ENCODE measurements around the gene IRAK2. TPM values are rescaled to one million over a fixed set of nuclear protein-coding genes. Genes with fewer than 3 reads are reported as not detected.

Gene IRAK2
- total and polyA plus RNA-seq, 2 donors (not counting 3 experiments of a cell fraction or from before 2014, with no cell fraction given) = 7.9 to 10.0 TPM

DNA sequence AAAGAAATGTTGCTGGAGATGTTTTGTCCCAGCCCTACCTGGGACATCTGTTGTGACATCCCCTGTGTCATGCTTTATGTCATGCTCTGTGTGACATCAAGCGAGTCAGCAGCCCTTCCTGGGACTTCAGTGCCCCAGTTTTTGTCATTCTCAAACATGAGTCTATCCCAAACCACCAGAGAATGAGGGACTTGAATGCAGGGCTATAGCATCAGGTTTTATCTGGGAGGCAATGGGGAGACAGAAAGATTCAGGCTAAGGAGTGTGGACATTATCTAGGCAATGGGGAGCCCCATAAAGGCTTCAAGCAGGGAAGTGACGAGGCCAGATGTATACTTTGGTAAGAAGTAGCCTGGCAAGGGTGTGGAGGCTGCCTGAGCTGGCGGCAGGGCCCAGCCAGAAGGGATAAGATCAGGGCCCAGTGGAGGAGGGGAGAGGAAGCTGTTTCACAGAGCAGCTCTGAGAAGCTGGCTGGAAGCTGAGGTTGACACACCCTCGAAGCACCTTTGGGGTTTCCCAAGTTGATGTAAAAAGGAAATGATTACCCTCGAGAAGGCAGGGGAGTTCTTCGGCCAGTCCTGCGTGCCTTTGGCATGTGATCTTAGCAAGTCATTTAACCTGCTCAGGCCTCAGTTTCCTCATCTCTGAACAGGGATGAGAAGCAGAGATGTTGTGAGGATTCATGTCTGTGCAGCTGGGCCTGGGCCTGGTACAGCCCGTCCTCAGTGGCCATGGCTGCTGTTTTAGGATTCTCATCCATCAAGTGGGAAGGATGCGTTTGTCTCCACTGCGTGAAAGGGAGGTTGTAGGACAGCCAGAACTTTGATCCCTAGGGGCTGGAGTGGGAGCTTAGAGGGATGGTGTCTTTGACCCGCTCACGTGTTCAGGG is 34.3 kb downstream of the IRAK2 start:
- H3K4me3 ChIP-seq (replicated peaks in 1 of 3; ENCODE audit: insufficient read depth in 1 of 3, low read depth in 1 of 3, low read length in 3 of 3) = no peak overlapping the region
- H3K36me3 ChIP-seq (ENCODE audit: control insufficient read depth in 2 of 2, extremely low read depth in 1 of 2, insufficient read depth in 2 of 2, low read length in 2 of 2) = peaks cover 0 to 2% of the 10 kb centered on the region in 2 experiments
- peak overlapping the region; percentile 10 for H2AFZ ChIP-seq (ENCODE audit: low read depth, low read length)
- ChIA-PET POLR2A (no interaction called here), CTCF (interaction anchor here (0.9 kb wide), 2 partner anchors 14 to 34 kb away, joined by 3 to 4 read pairs; partner anchors contain the start of gene IRAK2)
- peak; percentile 87 for FAIRE-seq
- no peak overlapping the region for H3K9ac ChIP-seq (replicated peaks; ENCODE audit: extremely low read depth, insufficient read depth, low read length)
- peak; percentile 73 for DNase-seq (ENCODE audit: low read depth, low spot score)
- H3K9me3 ChIP-seq (replicated peaks; ENCODE audit: control insufficient read depth, insufficient read depth, low read length) = no peaks in the 10 kb centered on the region
- TF ChIP-seq, protein P1, sequence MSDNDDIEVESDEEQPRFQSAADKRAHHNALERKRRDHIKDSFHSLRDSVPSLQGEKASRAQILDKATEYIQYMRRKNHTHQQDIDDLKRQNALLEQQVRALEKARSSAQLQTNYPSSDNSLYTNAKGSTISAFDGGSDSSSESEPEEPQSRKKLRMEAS (IDR thresholded peaks at IDR 0.05; ENCODE audit: insufficient read depth, insufficient read length) = no peak
- TF ChIP-seq GATA2 (IDR thresholded peaks at IDR 0.05; ENCODE audit: insufficient read depth, insufficient read length, low read depth, low read length) = peak; percentile 80
- TF ChIP-seq, protein P2, sequence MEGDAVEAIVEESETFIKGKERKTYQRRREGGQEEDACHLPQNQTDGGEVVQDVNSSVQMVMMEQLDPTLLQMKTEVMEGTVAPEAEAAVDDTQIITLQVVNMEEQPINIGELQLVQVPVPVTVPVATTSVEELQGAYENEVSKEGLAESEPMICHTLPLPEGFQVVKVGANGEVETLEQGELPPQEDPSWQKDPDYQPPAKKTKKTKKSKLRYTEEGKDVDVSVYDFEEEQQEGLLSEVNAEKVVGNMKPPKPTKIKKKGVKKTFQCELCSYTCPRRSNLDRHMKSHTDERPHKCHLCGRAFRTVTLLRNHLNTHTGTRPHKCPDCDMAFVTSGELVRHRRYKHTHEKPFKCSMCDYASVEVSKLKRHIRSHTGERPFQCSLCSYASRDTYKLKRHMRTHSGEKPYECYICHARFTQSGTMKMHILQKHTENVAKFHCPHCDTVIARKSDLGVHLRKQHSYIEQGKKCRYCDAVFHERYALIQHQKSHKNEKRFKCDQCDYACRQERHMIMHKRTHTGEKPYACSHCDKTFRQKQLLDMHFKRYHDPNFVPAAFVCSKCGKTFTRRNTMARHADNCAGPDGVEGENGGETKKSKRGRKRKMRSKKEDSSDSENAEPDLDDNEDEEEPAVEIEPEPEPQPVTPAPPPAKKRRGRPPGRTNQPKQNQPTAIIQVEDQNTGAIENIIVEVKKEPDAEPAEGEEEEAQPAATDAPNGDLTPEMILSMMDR (IDR thresholded peaks at IDR 0.05; ENCODE audit: extremely low read depth in 1 of 2, insufficient read depth in 1 of 2, low read depth in 1 of 2, low read length in 2 of 2) = no peak
- no peaks in the 10 kb centered on the region for H3K9me1 ChIP-seq (replicated peaks; ENCODE audit: control insufficient read depth, extremely low read depth, insufficient read depth, low read length)
- dilution Hi-C loops (cut with MboI; ENCODE audit: extremely low pct_ligation_motif_present, low sequenced_read_pairs) = no loop called here
- H3K79me2 ChIP-seq (ENCODE audit: control insufficient read depth, insufficient read depth, low read length) = no peaks in the 10 kb centered on the region
- peak overlapping the region; percentile 49 for H3K27ac ChIP-seq (ENCODE audit: insufficient read depth, low read depth, low read length)
- no peak overlapping the region for H3K4me2 ChIP-seq (ENCODE audit: insufficient read depth, low read length)
- TSS peak; percentile 22 for BruUV-seq (replicated peaks)
- intact Hi-C loops (cut with micrococcal nuclease) = no loop called here
- H3K27me3 ChIP-seq (ENCODE audit: control insufficient read depth in 2 of 2, insufficient read depth in 2 of 2, low read length in 2 of 2) = no peaks in the 10 kb centered on the region
- peaks cover 34% of the 10 kb centered on the region for H3K4me1 ChIP-seq (ENCODE audit: control insufficient read depth, extremely low read depth, insufficient read depth, low read length)
- no peaks in the 10 kb centered on the region for H4K20me1 ChIP-seq (replicated peaks; ENCODE audit: control insufficient read depth, extremely low read depth, insufficient read depth, low read length)
